ENCODE data around the gene SLC8A2.

SLC8A2 gene

DNA sequence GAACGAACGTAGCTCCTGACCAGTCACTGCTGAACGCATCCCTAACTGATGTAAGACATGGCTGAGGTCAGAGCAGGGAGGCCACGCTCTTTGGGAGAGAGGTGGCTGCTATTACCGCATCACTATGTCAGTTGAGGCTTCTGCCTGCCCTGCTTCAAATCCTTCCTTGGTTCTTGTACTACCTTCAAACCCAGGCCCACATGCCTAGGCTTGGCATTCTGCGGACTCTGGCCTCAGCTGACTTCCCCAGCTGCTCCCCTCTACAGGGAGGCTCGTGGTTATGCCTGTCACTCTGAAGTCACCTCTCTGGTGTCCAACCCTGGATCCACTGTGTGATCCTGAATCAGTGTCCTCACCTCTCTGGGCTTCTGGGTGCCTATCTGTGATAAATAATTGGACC is 37.6 kb downstream of the SLC8A2 start:
- TF ChIP-seq, protein P1, sequence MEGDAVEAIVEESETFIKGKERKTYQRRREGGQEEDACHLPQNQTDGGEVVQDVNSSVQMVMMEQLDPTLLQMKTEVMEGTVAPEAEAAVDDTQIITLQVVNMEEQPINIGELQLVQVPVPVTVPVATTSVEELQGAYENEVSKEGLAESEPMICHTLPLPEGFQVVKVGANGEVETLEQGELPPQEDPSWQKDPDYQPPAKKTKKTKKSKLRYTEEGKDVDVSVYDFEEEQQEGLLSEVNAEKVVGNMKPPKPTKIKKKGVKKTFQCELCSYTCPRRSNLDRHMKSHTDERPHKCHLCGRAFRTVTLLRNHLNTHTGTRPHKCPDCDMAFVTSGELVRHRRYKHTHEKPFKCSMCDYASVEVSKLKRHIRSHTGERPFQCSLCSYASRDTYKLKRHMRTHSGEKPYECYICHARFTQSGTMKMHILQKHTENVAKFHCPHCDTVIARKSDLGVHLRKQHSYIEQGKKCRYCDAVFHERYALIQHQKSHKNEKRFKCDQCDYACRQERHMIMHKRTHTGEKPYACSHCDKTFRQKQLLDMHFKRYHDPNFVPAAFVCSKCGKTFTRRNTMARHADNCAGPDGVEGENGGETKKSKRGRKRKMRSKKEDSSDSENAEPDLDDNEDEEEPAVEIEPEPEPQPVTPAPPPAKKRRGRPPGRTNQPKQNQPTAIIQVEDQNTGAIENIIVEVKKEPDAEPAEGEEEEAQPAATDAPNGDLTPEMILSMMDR (IDR thresholded peaks at IDR 0.05; ENCODE audit: low read depth, low read length), result no peak
- Histone ChIP-seq H3K9me3 (ENCODE audit: severe bottlenecking) (no peaks in the 10 kb centered on the region), H3K4me3 (ENCODE audit: low read depth, low read length) (no peak overlapping the region), H3K27ac (no peak overlapping the region), H3K36me3 (peaks cover 14% of the 10 kb centered on the region), H3K27me3 (ENCODE audit: insufficient read depth, low read depth, severe bottlenecking) (no peaks in the 10 kb centered on the region)
- no peak for DNase-seq

DNA sequence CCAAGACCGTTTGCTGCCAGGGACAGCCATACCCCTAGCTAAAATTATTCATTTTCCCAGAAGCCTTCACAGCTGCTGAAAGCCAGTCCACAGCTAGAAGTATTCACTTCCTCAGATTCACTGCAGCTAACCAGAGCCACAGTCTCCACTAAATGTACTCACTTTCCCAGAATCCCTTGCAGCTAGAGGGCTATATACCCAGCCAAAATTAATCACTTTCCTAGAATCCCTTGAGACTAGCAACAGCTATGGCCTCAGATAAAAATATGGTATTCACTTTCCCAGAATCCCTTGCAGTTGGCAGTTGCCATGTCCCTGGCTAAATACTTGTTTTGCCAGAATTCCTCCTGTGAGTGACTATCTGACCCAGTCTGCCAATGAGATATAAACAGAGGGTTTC is 38.6 kb downstream of the SLC8A2 start:
- TF ChIP-seq, protein P1 (IDR thresholded peaks at IDR 0.05; ENCODE audit: low read depth, low read length), result no peak
- DNase-seq, result no peak
- Histone ChIP-seq H3K27me3 (ENCODE audit: insufficient read depth, low read depth, severe bottlenecking) (no peaks in the 10 kb centered on the region), H3K36me3 (peaks cover 9% of the 10 kb centered on the region), H3K27ac (no peak overlapping the region), H3K9me3 (ENCODE audit: severe bottlenecking) (no peaks in the 10 kb centered on the region), H3K4me3 (ENCODE audit: low read depth, low read length) (no peak overlapping the region)

DNA sequence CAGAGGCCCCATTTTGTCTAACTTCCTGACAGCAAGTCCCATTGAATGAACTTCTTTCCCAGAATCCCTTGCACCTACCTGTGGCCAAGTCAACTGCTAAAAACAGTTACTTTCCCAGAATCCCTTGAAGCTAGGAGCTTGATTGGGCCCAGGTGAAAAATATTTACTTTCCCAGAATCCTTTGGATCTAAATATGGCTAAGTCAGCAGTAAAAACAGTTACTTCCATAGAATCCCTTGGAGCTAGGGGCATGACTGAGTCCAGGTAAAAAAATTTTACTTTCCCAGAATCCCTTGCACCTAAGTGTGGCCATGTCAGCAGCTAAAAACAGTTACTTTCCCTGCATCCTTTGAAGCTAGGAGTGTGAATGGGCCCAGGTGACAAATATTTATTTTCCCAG is 39.2 kb downstream of the SLC8A2 start:
- Histone ChIP-seq H3K27ac (no peak overlapping the region), H3K27me3 (ENCODE audit: insufficient read depth, low read depth, severe bottlenecking) (no peaks in the 10 kb centered on the region), H3K4me3 (ENCODE audit: low read depth, low read length) (no peak overlapping the region), H3K36me3 (peaks cover 6% of the 10 kb centered on the region), H3K9me3 (ENCODE audit: severe bottlenecking) (no peaks in the 10 kb centered on the region)
- TF ChIP-seq, protein P1 (IDR thresholded peaks at IDR 0.05; ENCODE audit: low read depth, low read length), result no peak
- DNase-seq, result no peak

DNA sequence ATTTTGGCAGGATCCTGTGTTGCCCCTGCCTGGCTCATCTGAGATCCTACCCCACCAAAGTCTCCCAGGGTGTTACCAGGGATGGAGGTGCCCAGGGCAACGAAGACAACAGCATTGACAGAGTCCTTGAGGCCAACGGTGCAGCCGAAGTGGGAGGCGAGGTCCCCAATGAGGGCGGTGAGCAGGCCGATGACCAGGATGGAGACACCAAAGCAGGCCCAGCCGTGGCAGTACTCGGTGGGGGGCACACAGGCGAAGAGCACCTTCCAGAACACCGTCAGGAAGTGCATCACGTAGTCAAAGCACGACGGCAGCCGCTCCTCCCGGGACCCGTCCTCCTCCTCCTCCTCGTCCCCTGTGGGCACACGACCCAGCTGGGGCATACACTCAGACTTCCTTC is 39.6 kb downstream of the SLC8A2 start:
- Histone ChIP-seq H3K27ac (no peak overlapping the region), H3K9me3 (ENCODE audit: severe bottlenecking) (no peaks in the 10 kb centered on the region), H3K27me3 (ENCODE audit: insufficient read depth, low read depth, severe bottlenecking) (no peaks in the 10 kb centered on the region), H3K4me3 (ENCODE audit: low read depth, low read length) (no peak overlapping the region), H3K36me3 (peaks cover 3% of the 10 kb centered on the region; the same call in 1 of the 2 replicates)
- DNase-seq, result no peak
- TF ChIP-seq, protein P1 (IDR thresholded peaks at IDR 0.05; ENCODE audit: low read depth, low read length), result no peak

DNA sequence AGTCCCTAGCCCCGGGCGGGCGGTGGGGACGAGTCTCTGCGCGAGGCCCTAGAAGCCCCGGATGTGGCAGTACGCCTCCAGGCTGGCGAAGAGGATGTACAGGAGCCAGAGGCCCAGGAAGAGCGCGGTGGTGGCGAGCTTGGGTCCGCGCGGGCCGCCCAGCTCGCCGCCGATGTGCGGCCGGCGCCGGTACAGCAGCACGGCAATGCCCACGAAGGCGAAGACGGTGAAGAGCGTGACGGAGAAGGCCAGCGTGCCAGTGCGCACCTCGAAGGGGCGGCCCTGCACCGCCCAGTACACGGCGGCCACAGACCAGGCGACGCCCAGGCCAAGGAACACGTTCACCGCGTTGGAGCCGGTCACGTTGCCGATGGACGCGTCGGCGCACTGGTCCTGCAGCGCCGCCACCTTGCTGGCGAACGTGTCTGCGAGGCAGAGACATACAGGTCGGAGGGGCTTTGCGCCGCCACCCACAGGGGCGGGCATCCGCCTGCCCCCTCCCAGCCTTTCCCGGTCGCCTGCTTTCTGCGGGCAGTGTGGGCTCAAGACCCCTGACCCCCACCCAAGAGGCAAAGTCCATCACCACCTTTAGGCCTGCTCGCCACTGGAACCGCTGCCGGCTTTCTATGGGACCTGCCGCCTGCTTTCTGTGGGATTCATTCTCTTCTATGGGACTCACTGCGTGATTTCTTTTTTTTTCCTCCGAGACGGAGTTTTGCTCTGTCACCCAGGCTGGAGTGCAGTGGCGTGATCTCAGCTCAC is 41.5 kb downstream of the SLC8A2 start:
- TF ChIP-seq, protein P1 (IDR thresholded peaks at IDR 0.05; ENCODE audit: low read depth, low read length), result no peak
- H3K9me3 ChIP-seq (ENCODE audit: severe bottlenecking), result no peaks in the 10 kb centered on the region
- H3K36me3 ChIP-seq, result peaks cover 3% of the 10 kb centered on the region; the same call in 1 of the 2 replicates
- H3K27ac ChIP-seq, result no peak overlapping the region
- H3K27me3 ChIP-seq (ENCODE audit: insufficient read depth, low read depth, severe bottlenecking), result no peaks in the 10 kb centered on the region
- H3K4me3 ChIP-seq (ENCODE audit: low read depth, low read length), result no peak overlapping the region
- no peak for DNase-seq

Data from WERI-Rb-1 (cell line).